Fibroblast of lung (primary cell): ENCODE measurements around the gene SGPP2.

Experiments used
- CTCF ChIP-seq, 2 donors: IDR thresholded peaks in 1 of 2; conservative IDR thresholded peaks in 1 of 2; 1 replicate in 1 of 2; 2 replicates in 1 of 2; pipeline ENCODE4 v1.5.1; 2011 to 2012; ENCODE audit warnings: low read length in 2 of 2, control low read depth in 1 of 2, inconsistent platforms in 1 of 2, low read depth in 1 of 2, mild to moderate bottlenecking in 1 of 2
- EZH2 ChIP-seq: IDR thresholded peaks from 2 replicates; pipeline ENCODE4 v1.5.1; 2012; ENCODE audit warnings: low read length, control low read depth, mild to moderate bottlenecking; ENCODE audit errors: missing control alignments

- TF ChIP-seq CTCF (conservative IDR thresholded peaks at IDR 0.05 in 1 of 2, IDR thresholded peaks at IDR 0.05 in 1 of 2; ENCODE audit: low read depth in 1 of 2, low read length in 2 of 2) (no peak), EZH2 (no peak)
These were observed 25.1 kb upstream of the SGPP2 start for GRCh38 chr2:222399038-222399783.
